Eye (tissue), 1 donor: ENCODE measurements around the gene TMPRSS13.
"Not testable (repeated sequence)": the region's sequence is repeated elsewhere in the genome, so short reads cannot be mapped to it uniquely, and the experiment has no call there.

ENCODE experiments used
- DNase-seq: peaks from one replicate; pipeline ENCODE4 v3.0.0-alpha.2; 2015

The TMPRSS13 gene

GRCh38 chr11:117929142-117929915 lies at the start of gene TMPRSS13:
TMPRSS13 (minus strand) TSS chr11:117929402; CDS start chr11:117929307, 95 bp downstream.
- peak; percentile 48 for DNase-seq

DNA sequence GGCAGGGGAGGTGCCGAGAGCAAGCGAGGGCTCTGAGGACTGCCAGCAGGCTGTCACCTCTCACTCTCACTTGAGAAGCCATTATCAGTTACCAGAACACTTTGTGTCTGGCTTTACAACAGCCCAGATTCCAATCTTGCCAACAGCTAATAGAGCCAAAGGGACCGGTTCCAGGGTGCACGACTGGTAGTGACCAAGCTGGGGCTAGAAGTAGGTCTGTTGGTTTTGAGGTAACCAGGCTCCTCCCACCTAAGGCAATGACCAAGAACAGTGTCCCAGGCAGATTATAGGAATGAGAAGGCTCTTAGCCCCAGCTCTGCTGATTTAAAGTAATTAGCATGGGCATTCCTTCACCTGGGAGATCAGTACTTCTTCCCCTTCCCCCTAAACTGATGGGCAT lies 49.8 kb upstream of the TMPRSS13 start:
- no peak for DNase-seq

- DNase-seq: not testable (repeated sequence)
Observed at GRCh38 chr11:117978291-117978910, 49.2 kb upstream of the TMPRSS13 start.

DNA sequence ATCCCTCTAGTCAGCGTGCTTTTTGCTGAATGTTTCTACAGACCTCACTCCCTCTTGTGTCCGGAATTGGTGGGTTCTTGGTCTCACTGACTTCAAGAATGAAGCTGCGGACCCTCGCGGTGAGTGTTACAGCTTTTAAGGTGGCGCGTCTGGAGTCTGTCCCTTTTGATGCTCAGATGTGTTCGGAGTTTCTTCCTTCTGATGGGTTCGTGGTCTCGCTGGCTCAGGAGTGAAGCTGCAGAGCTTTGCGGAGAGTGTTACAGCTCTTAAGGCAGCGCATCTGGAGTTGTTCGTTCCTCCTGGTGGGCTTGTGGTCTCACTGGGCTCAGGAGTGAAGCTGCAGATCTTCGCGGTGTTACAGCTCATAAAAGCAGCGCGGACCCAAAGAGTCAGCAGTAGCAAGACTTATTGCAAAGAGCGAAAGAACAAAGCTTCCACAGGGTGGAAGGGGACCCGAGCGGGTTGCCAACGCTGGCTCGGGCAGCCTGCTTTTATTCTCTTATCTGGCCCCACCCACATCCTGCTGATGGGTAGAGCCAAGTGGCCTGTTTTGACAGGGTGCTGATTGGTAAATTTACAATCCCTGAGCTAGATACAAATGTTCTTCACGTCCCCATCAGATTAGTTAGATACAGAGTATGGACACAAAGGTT lies 48.5 kb upstream of the TMPRSS13 start:
- DNase-seq: not testable (repeated sequence)

- no peak for DNase-seq
Observed at GRCh38 chr11:117977029-117977428, 47.8 kb upstream of the TMPRSS13 start.

- DNase-seq: no peak
Observed at GRCh38 chr11:117976445-117976844, 47.2 kb upstream of the TMPRSS13 start.

DNA sequence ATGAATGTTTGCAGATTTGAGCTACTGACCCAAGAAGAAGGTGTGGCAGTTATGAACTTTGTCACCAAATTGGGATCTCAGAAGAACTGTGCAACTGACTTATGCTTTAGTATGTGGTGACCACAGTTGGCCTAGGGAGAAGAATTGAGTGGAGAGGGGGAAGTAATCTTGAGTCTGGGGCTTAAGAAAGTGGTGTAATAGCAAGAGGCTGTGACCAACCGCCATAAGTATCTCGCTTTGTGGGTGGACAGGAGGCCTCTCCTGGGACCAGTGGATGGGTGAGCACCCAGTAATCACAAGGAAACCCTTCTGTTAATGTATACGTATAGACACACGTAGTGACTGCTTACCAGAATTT lies 44.3 kb upstream of the TMPRSS13 start:
- DNase-seq: no peak

- DNase-seq: no peak
Observed at GRCh38 chr11:117972629-117973502, 43.7 kb upstream of the TMPRSS13 start.

- no peak for DNase-seq
Observed at GRCh38 chr11:117972044-117972443, 42.8 kb upstream of the TMPRSS13 start.

DNA sequence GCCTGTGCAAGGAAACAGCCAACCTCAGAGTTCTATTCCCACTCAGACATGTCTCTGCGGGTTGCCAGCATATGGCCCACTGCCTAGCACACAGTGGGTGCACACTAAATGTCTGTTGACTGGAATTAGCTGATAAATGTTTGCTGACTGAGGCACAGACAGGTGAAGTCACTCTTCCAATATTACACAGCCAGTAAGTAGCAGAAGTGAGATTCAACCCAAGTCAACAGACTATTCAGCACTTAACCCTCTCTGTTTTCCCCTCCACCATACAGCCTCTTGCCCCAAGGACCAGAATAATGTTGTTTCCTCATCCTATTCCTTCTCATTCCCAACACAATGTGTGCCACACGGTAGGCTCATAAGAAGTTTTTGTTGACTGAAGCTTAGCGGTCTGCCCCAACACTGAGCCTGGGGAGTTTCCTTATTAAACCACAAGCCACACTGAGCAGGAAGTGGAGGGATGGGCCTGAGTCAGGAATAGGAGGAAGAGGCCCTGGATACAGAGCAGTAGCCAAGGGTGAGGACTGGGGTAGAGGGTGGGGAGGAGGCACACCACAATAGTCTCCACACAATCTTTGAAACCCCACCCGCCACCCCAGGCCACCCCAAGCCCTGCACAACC lies 41.3 kb upstream of the TMPRSS13 start:
- DNase-seq: no peak

- no peak for DNase-seq
Observed at GRCh38 chr11:117969160-117969991, 40.2 kb upstream of the TMPRSS13 start.

- no peak for DNase-seq
Observed at GRCh38 chr11:117966908-117967307, 37.7 kb upstream of the TMPRSS13 start.

GRCh38 chr11:117962826-117963225 lies 33.6 kb upstream of the TMPRSS13 start:
- no peak for DNase-seq

DNA sequence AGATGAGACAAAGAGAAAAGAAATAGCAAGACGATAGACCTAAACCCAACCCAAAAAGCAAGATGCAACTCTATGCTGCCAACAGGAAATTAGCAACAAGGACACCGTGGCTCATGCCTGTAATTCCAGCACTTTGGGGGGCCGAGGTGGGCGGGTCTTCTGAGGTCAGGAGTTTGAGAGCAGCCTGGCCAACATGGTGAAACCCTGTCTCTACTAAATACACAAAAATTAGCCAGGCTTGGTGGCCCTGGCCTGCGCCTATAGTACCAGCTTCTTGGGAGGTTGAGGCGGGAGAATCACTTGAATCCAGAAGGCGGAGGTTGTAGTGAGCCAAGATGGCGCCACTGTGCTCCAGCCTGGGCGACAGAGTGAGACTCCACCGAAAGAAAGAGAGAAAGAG lies 32.7 kb upstream of the TMPRSS13 start:
- no peak for DNase-seq

DNA sequence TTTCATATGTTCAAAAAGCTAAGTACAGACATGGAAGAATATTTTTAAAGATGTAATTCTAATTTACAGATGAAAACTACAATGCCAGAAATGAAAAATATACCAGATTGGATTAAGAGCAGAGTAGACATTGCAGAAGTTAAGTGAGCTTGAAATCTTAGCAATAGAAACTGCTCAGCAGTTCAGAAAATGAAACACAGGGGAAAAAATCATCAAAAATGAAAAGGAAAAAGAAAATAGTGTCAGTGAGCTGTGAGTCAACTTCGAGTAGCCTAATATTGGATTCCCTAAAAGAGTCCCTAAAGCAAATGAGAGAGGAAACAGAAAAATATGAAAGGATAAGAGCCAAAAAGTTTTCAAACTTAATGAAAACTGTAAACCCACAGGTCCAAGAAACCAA lies 31.2 kb upstream of the TMPRSS13 start:
- DNase-seq: no peak

- no peak for DNase-seq
Observed at GRCh38 chr11:117959438-117960149, 30.4 kb upstream of the TMPRSS13 start.

GRCh38 chr11:117958949-117959348 lies 29.7 kb upstream of the TMPRSS13 start:
- no peak for DNase-seq

DNA sequence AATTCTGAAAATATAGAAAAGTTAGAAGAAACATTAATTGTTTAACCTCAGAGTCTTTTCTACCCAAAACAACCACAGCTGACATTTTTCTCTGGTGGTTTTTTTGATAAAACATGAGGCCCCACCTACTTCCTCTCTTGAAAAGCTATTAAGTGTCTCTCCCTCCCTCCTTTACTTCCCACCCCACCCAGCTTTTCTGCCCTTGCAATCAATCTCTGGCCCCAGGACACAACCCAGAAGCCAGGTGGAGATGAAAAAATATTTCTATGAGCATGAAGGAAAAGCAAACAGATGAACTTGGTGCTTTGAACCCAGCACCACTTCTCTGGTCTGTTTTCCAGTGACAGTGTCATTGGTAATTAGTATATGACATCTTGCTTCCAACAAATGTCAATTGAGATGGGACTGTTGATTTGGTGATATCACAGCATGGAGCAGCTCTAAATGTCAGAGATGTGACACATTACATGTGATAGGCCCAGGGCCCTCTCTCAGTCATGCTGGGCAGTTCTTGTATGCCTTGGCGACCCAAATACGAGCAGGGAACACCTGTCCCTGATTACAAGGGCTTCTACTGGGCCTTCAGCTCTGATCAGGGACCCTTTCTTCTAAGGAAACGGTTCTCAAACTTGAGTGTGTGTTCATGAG lies 23.9 kb upstream of the TMPRSS13 start:
- DNase-seq: no peak

GRCh38 chr11:117950993-117951961 lies 22.1 kb upstream of the TMPRSS13 start:
- no peak for DNase-seq
